Measurements from ENCODE around the gene BCL2. TPM values are rescaled to one million over a fixed set of nuclear protein-coding genes. Genes with fewer than 3 reads are reported as not detected.
A peak's percentile ranks its signal among the peaks of the same experiment; 100 is the strongest.

The BCL2 gene
- polyA plus RNA-seq, 3 donors, result 23.1 to 27.3 (median 26.8) TPM

DNA sequence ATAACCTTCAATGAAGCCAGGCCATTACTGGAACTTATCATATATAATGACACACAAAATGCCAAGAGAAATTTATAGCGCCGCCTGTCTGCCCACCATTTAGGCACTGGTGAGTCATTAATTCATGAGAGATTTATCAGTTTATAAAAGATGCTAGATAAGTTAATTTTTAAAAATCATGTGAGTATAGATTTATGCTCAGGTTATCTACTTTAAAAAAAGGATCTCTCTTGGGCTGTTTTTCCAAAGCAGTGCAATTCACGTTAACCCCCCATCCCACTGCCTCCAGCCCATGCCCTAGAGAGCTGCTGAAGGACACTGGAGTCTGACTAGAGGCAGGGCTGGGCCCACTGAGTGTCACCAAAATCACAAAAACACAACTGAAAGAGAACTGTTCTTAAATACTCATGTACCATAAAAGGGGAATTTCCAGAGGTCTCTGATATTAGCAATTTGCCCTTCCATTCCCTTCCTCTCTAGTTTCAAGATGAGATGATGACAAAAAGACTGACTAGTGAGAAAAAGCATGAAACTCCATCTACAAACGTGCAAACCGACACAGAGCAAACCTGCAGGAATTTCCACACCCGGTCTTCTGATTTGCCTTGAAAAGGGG, 160.8 kb downstream of the BCL2 start:
- no peak for DNase-seq (ENCODE audit: extremely low read depth in 1 of 11, low read depth in 9 of 11, low spot score in 4 of 11)

DNA sequence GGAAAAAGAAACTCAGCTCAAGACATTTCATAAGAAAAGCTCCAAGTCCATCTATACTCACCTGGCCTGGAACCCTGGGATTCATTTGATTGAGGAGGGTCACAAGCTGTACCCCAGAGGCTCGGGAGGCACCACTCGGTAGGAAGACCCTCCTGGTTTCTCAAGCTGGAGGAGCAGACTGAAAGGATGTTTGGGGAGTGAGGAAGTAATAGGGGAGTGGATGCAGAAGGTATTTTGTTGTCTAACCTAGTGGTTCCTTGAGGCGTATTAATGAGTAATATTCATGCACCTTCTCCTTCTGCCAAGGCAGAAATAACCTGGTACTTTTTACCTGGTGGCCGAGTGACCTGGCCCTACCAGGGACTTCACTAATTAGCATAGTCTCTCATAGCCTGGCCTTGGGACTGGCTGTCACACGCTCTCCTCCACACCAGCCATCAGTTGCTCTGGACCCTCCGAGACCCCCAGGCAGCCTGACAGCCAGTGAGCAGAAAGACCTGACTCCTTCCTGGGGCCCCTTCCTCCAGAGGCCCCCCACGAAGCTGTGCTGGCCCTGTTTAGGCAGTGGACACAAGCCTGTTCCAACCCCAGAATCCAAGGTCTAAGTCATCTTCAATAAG, 161.4 kb downstream of the BCL2 start:
- DNase-seq (ENCODE audit: extremely low read depth in 1 of 11, low read depth in 9 of 11, low spot score in 4 of 11), result no peak

DNA sequence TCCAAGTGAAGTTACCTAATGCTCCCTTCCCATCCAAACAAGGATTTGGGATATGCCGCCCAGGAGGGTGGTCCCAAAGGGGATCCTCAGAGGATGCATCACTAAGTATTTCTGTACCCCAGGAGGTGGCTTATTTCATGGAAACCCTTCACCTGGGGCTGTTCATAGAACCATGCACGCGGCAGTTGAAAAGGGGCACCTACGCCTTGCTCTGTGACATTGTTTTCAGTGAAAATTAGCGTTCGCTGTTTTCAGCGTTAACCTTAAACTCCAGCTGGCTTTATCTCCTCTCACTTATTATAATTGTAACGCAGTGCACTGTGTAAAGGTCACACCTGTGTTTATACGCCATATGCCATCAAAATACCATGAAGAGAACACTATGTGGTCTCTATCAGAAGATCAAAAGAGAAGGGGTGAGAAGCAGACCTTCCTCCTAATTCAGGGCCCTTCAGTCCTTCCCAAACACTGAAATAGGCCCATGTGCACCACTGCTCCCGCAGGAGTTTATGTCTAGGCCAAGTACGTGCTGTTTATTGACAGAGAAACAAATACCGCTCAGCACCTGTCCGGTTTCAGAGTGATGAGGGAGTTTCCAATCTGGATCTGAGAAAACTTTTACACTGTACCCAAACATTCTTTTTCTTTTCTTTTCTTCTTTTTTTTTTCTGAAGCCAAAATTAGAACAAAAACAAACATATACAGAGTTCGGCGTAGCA, 162.1 kb downstream of the BCL2 start:
- no peak for DNase-seq (ENCODE audit: extremely low read depth in 1 of 11, low read depth in 9 of 11, low spot score in 4 of 11)

DNA sequence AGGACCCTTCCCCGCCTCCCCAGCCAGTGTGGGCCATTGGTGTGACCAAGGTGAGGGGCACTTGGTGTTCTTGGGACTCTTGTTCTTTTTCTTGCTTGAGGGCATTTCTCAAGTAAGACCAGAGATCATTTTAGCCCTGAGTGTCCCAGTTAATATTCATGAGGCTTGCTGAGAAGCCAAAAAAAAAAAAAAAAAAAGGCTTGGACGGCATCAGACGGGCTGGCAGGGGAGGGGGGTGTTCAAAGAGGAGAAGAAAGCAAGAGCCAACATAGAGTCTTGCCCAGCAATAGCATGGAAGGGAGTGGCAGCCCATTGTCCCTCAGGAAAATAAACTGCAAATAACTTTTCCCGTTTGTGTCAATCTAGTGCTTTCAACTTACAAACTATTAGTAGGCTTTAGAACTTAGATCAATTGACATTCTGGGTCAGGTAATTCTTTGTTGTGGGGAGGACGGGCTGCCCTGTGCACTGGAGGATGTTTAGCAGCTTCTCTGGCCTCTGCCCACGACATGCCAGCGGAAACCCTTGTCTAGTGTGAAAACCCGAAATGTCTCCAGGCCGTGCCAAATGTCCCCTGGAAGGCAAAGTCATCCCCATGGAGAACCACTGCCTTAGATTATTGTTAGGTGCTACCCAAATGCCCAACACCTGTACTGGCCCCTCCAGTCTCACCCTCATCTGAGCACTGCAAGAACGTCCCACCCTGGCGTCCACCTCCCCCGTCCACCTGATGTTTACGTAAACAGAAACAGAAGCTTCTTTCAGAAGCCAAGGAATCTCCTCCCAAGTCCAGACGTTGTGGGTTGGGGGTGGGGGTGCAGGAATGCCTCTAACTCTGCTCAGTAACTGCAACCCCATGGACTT, 163.4 kb downstream of the BCL2 start:
- DNase-seq (ENCODE audit: extremely low read depth in 1 of 11, low read depth in 9 of 11, low spot score in 4 of 11), result no peak

DNA sequence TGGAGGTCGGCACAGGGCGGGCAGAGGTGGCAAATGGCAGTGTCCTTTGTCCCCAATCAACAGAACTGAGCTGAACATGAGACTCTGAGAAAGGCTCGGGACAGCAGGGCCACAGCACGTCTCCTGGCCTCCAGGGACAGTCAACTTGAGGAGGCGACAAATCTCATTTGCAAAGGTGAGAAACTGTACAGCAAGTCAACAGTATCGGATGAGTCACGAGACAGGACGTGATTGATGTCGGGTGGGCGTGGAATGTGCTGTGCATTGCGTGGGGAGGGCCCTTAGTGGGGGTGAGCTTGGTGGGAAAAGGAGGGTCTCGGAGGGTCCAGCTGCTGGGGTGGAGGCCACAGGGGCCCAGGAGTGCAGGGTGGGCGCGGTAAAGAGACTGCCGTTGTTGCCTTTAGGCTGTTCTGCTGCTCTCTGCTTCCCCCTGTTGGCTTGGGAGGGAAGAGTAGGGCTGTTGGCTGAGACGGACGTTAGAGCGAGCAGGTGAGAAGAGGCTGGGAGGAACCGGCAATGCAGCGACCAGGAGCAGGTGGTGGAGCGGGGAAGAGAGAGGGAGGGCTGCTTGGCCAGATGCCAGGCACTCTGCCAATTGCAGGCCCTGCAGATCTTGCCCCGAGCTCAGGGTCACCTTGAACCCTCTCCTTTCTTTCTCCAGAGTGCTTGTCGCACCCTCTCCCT, 164.3 kb downstream of the BCL2 start:
- peak in 9 of 11 donors; percentile 47 to 72 (median 59) for DNase-seq (ENCODE audit: extremely low read depth in 1 of 11, low read depth in 9 of 11, low spot score in 4 of 11)

DNA sequence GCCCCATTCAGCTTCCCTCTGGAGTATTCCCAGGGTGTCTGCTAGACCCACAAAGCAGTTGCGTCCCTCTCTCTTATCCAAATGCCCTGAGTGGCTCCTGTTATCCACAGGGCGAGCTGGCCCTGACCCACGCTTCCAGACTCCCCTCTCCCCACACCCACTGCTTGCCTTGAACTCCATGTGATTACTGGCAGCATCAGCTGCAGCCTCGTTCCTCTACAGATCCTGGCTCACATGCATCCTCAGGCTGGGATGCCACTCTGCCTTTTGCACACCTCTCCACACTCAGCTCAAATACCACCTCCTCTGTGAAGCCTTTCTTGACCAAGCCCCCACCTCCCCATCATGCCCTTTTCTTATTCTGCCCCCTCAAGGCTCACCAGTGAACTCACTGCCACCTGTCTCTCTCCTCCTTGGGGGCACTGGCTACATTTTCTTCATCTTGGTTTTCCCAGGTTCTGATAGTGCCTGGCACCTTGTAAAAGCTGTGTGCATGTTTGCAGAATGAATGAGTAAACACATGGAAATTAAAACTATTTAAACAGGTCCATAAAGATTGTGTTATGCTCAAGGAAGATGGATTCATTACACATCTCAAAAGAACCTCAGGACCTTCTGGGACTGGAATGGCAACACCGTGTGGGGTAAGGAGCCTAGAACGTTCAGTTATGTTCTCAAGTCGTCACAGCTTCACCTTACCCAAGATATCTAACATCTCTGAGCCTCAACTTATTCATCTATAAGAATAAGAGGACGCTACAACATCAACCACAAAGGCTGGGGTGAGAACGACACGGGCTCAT, 165.0 kb downstream of the BCL2 start:
- no peak for DNase-seq (ENCODE audit: extremely low read depth in 1 of 11, low read depth in 9 of 11, low spot score in 4 of 11)

DNA sequence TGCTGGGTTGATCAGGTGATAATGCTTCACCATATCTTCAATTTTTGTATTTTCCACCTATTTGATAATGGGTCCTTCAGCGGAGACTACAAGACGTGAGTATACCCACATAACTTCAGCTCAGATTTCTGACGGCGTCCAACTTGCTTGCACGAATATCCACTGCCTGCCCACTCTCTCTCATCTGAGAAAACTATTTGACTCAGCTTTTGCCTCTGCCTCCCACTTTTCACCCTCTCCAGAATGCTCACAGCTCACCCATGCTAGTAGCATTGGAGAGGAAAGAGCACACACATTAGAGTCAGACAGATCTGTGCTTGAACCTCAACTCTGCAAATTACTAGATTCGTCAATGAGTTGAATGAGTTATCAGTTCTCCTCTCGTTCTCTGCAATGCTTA, 166.8 kb downstream of the BCL2 start:
- DNase-seq (ENCODE audit: extremely low read depth in 1 of 11, low read depth in 9 of 11, low spot score in 4 of 11), result no peak

DNA sequence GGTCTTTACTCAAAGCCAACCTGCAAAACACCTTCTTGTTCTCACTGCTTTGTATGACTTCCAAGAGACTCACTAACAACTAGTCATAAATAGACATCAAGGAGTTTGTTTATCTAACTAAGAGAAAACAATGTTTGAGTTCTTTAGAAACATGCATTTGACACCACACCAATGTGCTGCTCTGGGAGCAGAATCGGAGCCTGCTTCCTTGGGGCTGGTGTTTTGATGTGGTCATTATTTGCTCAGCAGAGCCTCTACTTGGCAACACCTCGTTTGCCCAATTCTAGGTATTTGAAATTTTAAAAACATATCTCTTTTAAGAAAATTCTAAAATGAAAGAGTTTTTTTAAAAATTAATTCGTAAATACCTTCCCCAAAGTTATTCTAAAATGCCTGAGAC, 167.5 kb downstream of the BCL2 start:
- no peak for DNase-seq (ENCODE audit: extremely low read depth in 1 of 11, low read depth in 9 of 11, low spot score in 4 of 11)

DNA sequence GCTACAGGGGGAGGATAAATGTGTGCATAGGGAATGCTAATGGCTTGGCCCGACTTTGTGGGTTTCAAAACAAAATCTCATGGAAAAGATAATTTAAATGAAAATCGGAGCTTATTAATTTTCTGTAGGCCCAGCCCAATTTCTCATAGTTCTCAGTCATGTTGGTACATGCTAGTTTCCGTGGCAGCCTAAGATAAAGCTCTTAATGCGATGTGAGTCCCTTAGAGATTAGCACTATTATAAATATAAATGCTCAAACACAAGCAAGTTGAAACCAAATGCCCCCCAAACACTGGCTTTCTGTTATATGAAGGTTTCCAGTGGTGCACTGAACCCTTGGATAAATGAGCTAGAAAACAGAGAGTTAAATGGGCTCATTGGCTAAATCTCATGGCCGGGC, 168.0 kb downstream of the BCL2 start:
- no peak for DNase-seq (ENCODE audit: extremely low read depth in 1 of 11, low read depth in 9 of 11, low spot score in 4 of 11)

DNA sequence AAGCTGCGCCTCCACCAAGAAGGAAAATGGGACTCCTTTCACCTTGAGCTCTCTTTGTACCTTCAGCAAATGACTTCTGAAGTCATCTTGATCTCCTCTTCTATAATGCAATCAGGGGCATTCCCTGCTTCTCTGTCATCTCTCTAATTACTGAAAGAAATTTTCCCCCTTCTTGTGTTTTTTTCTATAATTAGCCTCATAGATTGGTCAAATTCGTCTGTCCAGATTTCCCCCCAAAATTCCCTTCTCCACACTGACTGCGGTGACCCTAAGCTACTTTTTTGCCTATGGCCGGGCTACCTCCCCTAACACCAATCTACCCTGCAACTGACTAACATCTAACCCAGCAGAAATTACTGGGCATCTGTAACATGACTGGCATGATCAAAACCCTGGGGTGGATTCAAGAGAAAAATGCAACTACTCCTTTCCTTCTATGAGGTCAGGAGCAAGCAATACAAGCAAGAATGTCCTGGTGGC, 168.6 kb downstream of the BCL2 start:
- DNase-seq (ENCODE audit: extremely low read depth in 1 of 11, low read depth in 9 of 11, low spot score in 4 of 11), result no peak

DNA sequence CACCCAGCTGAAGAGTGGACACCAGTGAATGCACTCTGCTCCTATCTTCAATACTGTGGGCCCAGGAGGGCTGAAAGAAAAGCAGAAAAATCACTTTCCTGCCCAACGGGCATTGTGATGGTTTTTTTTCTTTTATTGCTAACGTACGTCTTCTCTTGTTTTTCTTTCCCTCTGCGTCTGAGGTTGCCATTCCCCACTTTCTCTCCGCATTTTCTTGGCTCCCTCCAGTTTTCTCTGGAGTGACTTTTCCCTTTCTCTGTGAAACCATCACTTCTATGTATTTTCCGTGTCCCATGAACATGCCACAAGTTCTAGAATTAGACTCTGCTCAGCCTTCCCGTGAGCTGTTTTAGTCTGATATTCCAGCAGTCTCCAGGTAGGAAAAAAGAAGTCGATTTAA, 169.2 kb downstream of the BCL2 start:
- DNase-seq (ENCODE audit: extremely low read depth in 1 of 11, low read depth in 9 of 11, low spot score in 4 of 11), result no peak

DNA sequence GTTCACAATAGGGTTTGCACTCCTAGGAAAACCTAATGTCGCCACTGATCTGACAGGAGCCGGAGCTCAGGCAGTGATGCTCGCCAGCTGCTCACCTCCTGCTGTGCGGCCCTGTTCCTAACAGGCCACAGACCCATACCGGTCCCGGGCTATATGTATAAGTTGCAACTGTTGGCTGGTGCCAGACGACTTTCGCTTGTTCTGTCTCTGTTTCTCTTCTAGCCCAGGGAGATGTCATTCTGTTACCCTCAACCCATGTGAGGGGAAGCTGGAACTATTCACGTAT, 170.3 kb downstream of the BCL2 start:
- DNase-seq (ENCODE audit: extremely low read depth in 1 of 11, low read depth in 9 of 11, low spot score in 4 of 11), result no peak

DNA sequence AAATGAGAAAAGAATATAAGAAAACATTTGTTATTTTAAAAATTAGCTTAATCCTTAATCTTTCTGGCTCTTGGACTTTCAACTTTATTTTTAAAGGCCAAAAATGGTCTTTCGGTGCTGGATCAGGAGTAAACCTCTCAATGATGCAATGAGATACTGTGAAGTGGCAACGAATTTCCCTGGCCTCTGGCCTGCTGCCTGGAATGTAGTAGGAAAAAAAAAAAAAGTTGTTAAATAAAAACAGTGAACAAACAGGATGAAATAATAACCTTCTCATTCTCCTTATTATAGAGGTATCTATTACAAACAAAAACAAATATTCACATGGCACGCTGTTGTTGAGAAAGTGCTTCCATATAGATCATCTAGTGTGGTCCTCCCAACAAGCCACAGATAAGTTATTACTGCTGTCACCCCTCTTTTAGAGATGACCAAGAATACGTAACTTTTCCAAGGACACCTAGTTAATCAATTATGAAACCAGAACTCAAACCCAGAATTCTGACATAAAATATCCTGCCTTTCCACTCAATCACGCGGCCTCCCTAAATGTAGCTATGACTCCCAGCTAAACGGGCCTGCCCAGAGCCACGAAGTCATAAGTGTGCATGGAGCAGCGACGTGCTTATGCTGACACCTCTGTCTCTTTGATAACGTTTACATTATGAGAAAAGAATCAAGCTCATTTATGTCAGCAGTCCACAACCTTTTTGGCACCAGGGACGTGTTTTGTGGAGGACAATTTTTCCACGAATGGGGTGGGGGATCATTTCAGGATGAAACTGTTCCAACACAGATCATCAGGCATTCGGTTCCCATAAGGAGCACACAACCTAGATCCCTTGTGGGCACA, 170.9 kb downstream of the BCL2 start:
- no peak for DNase-seq (ENCODE audit: extremely low read depth in 1 of 11, low read depth in 9 of 11, low spot score in 4 of 11)

DNA sequence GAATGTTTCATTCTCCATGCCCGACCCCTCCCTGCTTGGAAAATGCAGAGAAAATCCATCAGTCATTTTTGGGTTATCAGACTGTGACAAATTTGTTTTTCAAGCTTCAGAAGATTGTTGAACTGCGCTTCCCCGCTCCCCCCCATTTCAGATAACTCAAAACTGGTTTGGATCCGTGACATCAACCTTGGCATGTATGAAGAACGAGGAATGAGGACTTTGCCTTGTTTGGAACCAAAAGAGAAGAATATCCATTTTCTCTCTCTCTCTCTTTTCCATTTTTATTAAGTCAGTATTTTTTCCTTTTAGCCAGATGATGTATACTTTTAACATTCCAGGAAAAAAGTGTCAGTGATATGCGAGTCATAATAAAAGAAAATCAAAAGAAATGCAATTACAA, 171.6 kb downstream of the BCL2 start:
- DNase-seq (ENCODE audit: extremely low read depth in 1 of 11, low read depth in 9 of 11, low spot score in 4 of 11), result no peak

DNA sequence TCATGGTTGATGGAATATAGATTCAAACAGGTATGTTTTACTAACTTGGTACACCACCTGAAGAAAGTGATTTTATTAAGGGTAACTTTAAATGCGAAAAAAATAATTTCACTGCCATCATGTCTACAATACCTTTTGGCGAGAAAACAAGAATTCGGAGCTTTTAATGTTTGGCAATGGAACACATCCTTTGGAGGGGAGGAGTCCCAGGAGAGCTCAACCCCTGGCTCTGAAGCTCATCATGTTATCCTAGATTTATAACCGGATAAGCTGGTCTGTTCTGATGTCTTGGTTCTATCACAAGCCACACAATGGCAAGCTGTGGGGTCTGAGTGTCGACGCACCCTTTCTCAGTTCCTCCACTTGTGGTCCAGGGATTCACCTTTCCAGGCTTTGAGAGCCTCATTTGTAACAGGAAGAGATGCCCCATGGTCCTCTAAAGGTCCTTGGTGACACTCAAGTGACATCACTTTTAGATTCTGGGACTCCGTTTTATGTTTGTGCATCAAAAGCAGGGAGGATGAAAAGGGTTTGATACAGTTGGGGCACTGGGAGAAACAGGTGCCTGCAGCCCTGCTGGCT, 172.7 kb downstream of the BCL2 start:
- DNase-seq (ENCODE audit: extremely low read depth in 1 of 11, low read depth in 9 of 11, low spot score in 4 of 11), result no peak

DNA sequence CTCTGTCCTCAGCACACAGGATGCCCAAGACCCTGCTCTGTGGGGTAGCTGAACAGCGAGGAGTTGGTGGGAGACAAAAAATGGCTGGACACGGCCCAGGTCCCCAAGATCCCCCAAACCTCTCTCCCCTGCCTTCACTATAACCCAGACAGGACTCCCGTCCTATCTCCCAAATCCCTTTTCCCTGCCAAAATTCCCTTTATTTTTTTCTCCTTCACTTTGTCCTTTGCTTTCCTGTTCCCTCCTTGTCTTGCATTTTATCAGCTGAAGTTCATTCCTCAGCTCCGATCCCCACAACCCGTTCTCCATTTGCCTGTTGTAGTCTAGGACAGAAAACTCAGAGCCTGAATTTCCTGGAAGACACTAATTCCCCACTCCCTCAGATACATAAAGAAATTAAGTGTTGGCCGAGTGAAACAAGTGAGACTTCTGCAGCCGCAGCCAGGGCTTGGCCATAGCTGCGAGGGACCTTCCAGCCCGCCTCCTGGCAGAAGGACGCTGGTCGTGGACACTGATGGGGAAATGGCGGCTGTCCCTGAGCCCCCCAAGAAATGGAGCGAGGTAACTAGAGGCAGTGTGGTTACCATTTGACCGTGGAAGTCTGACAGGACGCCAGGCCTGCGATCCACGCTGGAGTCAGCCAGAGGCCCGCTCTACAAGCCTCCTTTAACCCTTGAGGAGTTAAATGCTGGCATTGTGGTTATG, 173.6 kb downstream of the BCL2 start:
- no peak for DNase-seq (ENCODE audit: extremely low read depth in 1 of 11, low read depth in 9 of 11, low spot score in 4 of 11)
